Memory B cell (primary cell): ENCODE results near the gene ZNF784.
"Not testable (repeated sequence)": the region's sequence is repeated elsewhere in the genome, so short reads cannot be mapped to it uniquely, and the experiment has no call there.

Source experiments
- ATAC-seq: fragments of 150-1000 bp; cut with Tn5 transposase; 2 replicates; pipeline ENCODE4 v1.10.0; 2021; ENCODE audit warnings: low read depth, mild to moderate bottlenecking, moderate library complexity
- DNase-seq, 2 donors: peaks; one replicate each; pipeline ENCODE4 v3.0.0; 2022; ENCODE audit warnings: low spot score in 2 of 2
- H3K27ac Mint-ChIP-seq: one replicate; pipeline ENCODE4 v1.8.0; 2022; ENCODE audit warnings: mild to moderate bottlenecking, moderate library complexity, mixed read lengths
- H3K27me3 Mint-ChIP-seq: one replicate; pipeline ENCODE4 v1.8.0; 2022; ENCODE audit warnings: mixed read lengths
- H3K36me3 Mint-ChIP-seq: one replicate; pipeline ENCODE4 v1.8.0; 2022; ENCODE audit warnings: mild to moderate bottlenecking, mixed read lengths
- H3K4me1 Mint-ChIP-seq: one replicate; pipeline ENCODE4 v1.8.0; 2022; ENCODE audit warnings: mixed read lengths
- H3K4me3 Mint-ChIP-seq: one replicate; pipeline ENCODE4 v1.8.0; 2022; ENCODE audit warnings: mild to moderate bottlenecking, moderate library complexity, mixed read lengths
- H3K9me3 Mint-ChIP-seq: one replicate; pipeline ENCODE4 v1.8.0; 2022; ENCODE audit warnings: mixed read lengths

ZNF784 gene

DNA sequence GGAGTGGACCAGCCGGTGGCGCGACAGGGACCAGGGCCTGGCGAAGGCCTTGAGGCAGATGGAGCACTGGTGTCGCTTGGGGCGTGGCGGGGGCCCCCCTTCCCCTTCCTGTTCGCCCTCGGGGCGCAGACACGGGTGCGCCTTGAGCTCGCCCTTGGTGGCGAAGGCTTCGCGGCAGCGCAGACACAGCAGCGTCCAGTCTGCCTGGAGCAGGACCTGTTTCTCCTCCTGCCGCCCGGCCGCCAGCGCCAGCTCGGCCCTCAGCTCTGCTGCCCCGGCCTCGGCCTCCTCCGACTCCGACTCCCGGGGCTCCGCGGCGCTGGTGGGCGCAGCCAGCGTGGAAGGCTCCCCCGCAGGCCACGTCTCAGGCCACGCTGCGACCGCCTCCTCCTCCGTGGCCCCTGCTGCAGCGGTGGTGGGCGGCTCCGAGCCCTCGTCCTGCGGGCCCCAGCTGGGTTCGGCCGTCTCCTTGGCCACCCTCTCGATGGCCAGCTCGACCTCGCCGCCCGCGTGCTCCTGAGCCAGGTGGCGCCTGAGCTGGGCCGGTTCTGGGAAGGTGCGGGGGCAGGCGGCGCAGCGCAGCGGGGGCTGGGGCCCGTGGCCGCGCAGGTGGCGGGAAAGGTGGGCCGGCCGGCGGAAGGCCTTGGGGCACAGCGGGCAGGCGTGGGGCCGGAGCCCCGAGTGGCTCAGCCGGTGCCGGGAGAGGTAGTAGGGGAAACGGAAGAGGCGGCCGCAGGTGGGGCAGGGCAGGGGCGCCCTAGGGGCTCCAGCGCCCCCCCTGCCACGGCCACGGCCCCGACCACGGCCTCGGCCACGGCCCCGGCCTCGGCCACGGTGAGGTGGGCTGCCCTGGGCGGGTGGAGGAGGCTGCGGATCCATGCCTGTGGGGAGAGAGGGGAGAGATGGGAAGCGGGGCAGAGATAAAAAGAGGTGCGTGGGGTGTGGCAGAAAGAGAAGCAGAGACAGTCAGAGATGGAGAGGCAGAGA, 45.3 kb downstream of the ZNF784 start:
- Mint-ChIP-seq H3K27me3 (no peaks in the 10 kb centered on the region), H3K9me3 (no peaks in the 10 kb centered on the region), H3K4me3 (peak overlapping the region; percentile 85), H3K27ac (peak overlapping the region; percentile 88), H3K36me3 (peaks cover 8% of the 10 kb centered on the region), H3K4me1 (peaks cover 18% of the 10 kb centered on the region)
- DNase-seq: no peak
- no peak for ATAC-seq

DNA sequence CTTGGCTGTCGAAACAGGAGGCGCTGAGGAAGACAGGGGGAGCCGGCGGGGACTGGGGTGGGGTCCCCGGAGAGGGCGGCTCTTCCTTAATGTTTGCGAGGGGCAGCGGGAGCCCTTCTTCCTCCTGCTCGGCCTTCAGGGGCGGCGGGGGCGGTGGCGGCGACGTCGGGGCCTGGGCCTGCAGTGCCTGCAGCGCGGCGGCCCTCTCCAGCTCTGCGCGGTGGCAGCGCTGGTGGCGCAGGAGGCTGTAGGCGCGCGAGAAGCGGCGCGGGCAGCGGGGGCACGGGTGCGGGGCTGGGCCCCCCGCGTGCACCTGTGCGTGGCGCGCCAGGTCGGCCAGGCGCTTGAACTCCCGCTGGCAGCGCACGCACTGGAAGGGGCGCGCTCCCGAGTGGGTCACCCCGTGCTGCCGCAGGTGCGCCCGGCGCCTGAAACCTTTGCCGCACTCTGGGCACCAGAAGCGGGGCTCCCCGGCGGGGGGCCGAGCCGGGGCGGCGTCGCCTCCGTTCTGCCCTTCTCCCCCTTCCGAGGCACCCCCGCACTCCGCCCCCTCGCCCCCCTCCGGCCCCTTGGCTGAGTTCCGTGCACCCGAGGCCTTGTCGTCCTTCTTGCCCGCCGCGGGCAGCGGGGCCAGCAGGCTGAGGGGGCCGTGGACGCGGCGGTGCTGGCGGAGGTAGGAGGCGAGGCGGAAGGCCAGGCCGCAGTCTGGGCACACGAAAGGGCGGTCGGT, 46.2 kb downstream of the ZNF784 start:
- Mint-ChIP-seq H3K4me3 (no peak overlapping the region), H3K27ac (no peak overlapping the region), H3K9me3 (no peaks in the 10 kb centered on the region), H3K27me3 (no peaks in the 10 kb centered on the region), H3K4me1 (peaks cover 18% of the 10 kb centered on the region), H3K36me3 (peaks cover 8% of the 10 kb centered on the region)
- DNase-seq (no peak), ATAC-seq (no peak)

DNA sequence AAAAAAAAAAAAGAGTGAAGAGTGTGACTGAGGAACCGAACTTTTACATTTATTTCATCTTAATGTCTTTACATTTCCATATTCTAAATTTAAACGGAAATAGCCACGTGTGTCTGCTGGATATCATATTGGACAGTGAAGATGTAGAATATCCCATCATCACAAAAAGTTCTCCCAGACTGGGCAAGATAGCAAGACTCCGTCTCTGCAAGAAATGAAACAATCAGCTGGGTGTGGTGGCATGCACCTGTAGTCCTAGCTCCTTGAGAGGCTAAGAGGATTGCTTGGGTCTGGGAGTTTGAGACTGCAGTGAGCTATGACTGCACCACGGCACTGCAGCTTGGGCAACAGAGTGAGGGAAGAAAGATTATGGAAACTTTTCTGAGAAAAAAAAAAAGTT, 47.6 kb downstream of the ZNF784 start:
- ATAC-seq (no peak), DNase-seq (no peak)
- Mint-ChIP-seq H3K4me1 (peaks cover 15% of the 10 kb centered on the region), H3K4me3 (no peak overlapping the region), H3K27ac (no peak overlapping the region), H3K36me3 (peaks cover 8% of the 10 kb centered on the region), H3K27me3 (no peaks in the 10 kb centered on the region), H3K9me3 (no peaks in the 10 kb centered on the region)

DNA sequence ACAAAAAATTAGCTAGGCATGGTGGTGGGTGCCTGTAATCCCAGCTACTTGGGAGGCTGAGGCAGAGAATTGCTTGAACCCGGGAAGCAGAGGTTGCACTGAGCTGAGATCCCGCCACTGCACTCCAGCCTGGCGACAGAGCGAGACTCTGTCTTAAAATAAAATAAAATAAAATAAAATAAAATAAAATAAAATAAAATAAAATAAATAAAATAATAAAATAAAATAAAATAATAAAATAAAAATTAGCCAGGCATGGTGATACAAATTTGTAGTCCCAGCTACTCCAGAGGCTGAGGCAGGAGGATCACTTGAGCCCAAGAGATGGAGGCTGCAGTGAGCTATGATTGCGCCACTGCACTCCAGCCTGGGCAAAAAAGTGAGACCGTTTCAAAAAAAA, 50.4 kb downstream of the ZNF784 start:
- H3K27ac Mint-ChIP-seq, DNase-seq, H3K9me3 Mint-ChIP-seq, H3K27me3 Mint-ChIP-seq, H3K36me3 Mint-ChIP-seq, ATAC-seq, H3K4me3 Mint-ChIP-seq, H3K4me1 Mint-ChIP-seq: not testable (repeated sequence)
